OCI-LY3 (cell line): ENCODE results near the gene CMSS1.

Experiments used
- EZH2phosphoT487 ChIP-seq: fragments of 200-600 bp; shearing (Covaris generic); IDR thresholded peaks from 2 replicates; pipeline ENCODE4 v1.6.1; 2018; ENCODE audit warnings: antibody characterized with exemption, mixed run types, low read depth
- TF ChIP-seq, protein P1 (sequence below): fragments of 200-600, 300-600 bp; sonication (generic); IDR thresholded peaks from 2 replicates; pipeline ENCODE4 v1.5.1; 2014; ENCODE audit warnings: antibody characterized with exemption, low read length, low read depth

DNA sequence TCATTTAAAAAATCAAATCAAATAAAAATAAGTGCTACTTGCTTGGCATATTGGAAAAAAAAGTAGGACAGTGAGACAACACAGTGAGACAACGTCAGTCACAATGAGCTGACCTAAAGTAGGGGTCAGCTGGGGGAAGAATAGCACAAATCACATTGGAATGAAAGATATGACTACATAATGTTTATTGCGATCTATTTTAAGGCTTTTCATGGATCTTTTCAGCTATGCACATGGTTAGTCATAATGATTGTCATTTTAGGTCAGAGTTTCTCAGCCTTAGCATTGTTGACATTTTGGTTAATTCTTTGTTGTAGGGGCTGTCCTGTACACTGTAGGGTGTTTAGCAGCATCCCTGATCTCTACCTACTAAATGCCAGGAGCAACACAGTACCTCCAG is 44.5 kb downstream of the CMSS1 start:
- TF ChIP-seq, protein P1, sequence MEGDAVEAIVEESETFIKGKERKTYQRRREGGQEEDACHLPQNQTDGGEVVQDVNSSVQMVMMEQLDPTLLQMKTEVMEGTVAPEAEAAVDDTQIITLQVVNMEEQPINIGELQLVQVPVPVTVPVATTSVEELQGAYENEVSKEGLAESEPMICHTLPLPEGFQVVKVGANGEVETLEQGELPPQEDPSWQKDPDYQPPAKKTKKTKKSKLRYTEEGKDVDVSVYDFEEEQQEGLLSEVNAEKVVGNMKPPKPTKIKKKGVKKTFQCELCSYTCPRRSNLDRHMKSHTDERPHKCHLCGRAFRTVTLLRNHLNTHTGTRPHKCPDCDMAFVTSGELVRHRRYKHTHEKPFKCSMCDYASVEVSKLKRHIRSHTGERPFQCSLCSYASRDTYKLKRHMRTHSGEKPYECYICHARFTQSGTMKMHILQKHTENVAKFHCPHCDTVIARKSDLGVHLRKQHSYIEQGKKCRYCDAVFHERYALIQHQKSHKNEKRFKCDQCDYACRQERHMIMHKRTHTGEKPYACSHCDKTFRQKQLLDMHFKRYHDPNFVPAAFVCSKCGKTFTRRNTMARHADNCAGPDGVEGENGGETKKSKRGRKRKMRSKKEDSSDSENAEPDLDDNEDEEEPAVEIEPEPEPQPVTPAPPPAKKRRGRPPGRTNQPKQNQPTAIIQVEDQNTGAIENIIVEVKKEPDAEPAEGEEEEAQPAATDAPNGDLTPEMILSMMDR = no peak
- no peak for TF ChIP-seq EZH2phosphoT487
